B cell (primary cell): ENCODE measurements around the gene SRSF10. TPM values are rescaled to one million over a fixed set of nuclear protein-coding genes. Genes with fewer than 3 reads are reported as not detected.

Experiments
- ATAC-seq: fragments of 200-7000 bp; cut with Tn5 transposase; one replicate; pipeline ENCODE4 v1.10.0; 2021; ENCODE audit warnings: low read depth, mild to moderate bottlenecking, moderate number of reproducible peaks, moderate library complexity
- CTCF ChIA-PET: fragments of 350-600 bp; sonication (Branson Sonifier 250); formaldehyde crosslinking; loops from one replicate; lab custom pipeline; 2021; ENCODE audit warnings: antibody characterized with exemption, inconsistent platforms; lab: Charles Lee
- POLR2A ChIA-PET: fragments of 350-600 bp; sonication (Branson Sonifier 250); formaldehyde crosslinking; loops from one replicate; lab custom pipeline; 2021; ENCODE audit warnings: antibody characterized with exemption; lab: Charles Lee
- DNase-seq: peaks from one replicate; pipeline ENCODE4 v3.0.0; 2013
- H2AFZ ChIP-seq: 2 replicates; pipeline ENCODE4 v1.6.1; 2012; ENCODE audit warnings: mild to moderate bottlenecking, low read depth, low read length; ENCODE audit not compliant: insufficient read depth, poor library complexity, severe bottlenecking
- H3K27ac ChIP-seq, 2 donors: 1 replicate in 1 of 2; 2 replicates in 1 of 2; pipeline ENCODE4 v1.5.1; 2012 to 2013; ENCODE audit warnings: low read length in 2 of 2, mild to moderate bottlenecking in 2 of 2, moderate library complexity in 1 of 2
- H3K27me3 ChIP-seq, 4 experiments: fragments of 200-600 bp in 1 of 4; sonication (generic) in 1 of 4; replicated peaks in 1 of 4; 1 replicate in 2 of 4; 2 replicates in 2 of 4; pipeline versions ENCODE4 v1.6.1 to v1.7.0; 2013 to 2016; ENCODE audit warnings: low read length in 3 of 4, mild to moderate bottlenecking in 2 of 4, mixed read lengths in 1 of 4, moderate library complexity in 1 of 4; ENCODE audit not compliant: insufficient read depth in 4 of 4, control insufficient read depth in 3 of 4; ENCODE audit errors: control extremely low read depth in 1 of 4
- H3K36me3 ChIP-seq, 2 experiments: replicated peaks in 1 of 2; 1 replicate in 1 of 2; 2 replicates in 1 of 2; pipeline versions ENCODE4 v1.6.1 to v1.7.1; 2013; ENCODE audit warnings: low read length in 1 of 2; ENCODE audit not compliant: insufficient read depth in 2 of 2, control insufficient read depth in 1 of 2; ENCODE audit errors: control extremely low read depth in 1 of 2, extremely low read depth in 1 of 2
- H3K4me1 ChIP-seq, 2 donors: fragments of 200-600 bp in 1 of 2; sonication (generic) in 1 of 2; 1 replicate in 1 of 2; 2 replicates in 1 of 2; pipeline versions ENCODE4 v1.5.1 to v1.6.1; 2013 to 2017; ENCODE audit warnings: low read length in 2 of 2; ENCODE audit not compliant: control insufficient read depth in 2 of 2, insufficient read depth in 2 of 2
- H3K4me2 ChIP-seq: replicated peaks from 2 replicates; pipeline ENCODE3; 2012; ENCODE audit warnings: mild to moderate bottlenecking, low read depth, low read length; ENCODE audit not compliant: poor library complexity, severe bottlenecking
- H3K4me3 ChIP-seq, 5 experiments: fragments of 200-600 bp in 1 of 5; sonication (generic) in 1 of 5; 1 replicate in 3 of 5; 2 replicates in 2 of 5; pipeline versions ENCODE4 v1.5.1 to v1.7.0; 2011 to 2016; ENCODE audit warnings: low read length in 4 of 5, mild to moderate bottlenecking in 4 of 5, low read depth in 2 of 5, control low read depth in 1 of 5, moderate library complexity in 1 of 5; ENCODE audit not compliant: insufficient read depth in 1 of 5; ENCODE audit errors: control extremely low read depth in 1 of 5, extremely low read depth in 1 of 5
- H3K79me2 ChIP-seq: fragments of 200-600 bp; sonication (generic); one replicate; pipeline ENCODE4 v1.6.0; 2016; ENCODE audit warnings: low read length; ENCODE audit not compliant: control insufficient read depth, insufficient read depth
- H3K9ac ChIP-seq: fragments of 200-600 bp; sonication (generic); 2 replicates; pipeline ENCODE4 v1.6.1; 2017; ENCODE audit warnings: mild to moderate bottlenecking, low read length, moderate library complexity
- H3K9me3 ChIP-seq, 3 donors: one replicate each; pipeline versions ENCODE4 v1.6.1 to v1.7.1; 2013; ENCODE audit warnings: low read length in 2 of 3; ENCODE audit not compliant: control insufficient read depth in 2 of 3, insufficient read depth in 1 of 3; ENCODE audit errors: control extremely low read depth in 1 of 3
- H4K20me1 ChIP-seq: 2 replicates; pipeline ENCODE4 v1.6.0; 2012; ENCODE audit warnings: mild to moderate bottlenecking, low read length; ENCODE audit not compliant: insufficient read depth, control insufficient read depth, poor library complexity, severe bottlenecking
- H3K27ac Mint-ChIP-seq: one replicate; pipeline ENCODE4 v1.8.0; 2021; ENCODE audit warnings: mixed read lengths
- H3K27me3 Mint-ChIP-seq: one replicate; pipeline ENCODE4 v1.8.0; 2021; ENCODE audit warnings: mixed read lengths
- H3K4me1 Mint-ChIP-seq: one replicate; pipeline ENCODE4 v1.8.0; 2021; ENCODE audit warnings: mixed read lengths
- H3K4me3 Mint-ChIP-seq: one replicate; pipeline ENCODE4 v1.8.0; 2021; ENCODE audit warnings: mixed read lengths
- H3K9me3 Mint-ChIP-seq: one replicate; pipeline ENCODE4 v1.8.0; 2022; ENCODE audit warnings: mixed read lengths; ENCODE audit not compliant: insufficient read depth
- CTCF ChIP-seq: fragments of 200-600 bp; IDR thresholded peaks from one replicate; pipeline ENCODE4 v1.8.0; 2022; ENCODE audit warnings: antibody characterized with exemption, mild to moderate bottlenecking
- EZH2 ChIP-seq: IDR thresholded peaks from 2 replicates; pipeline ENCODE4 v1.6.1; 2012; ENCODE audit warnings: borderline replicate concordance, low read depth, mild to moderate bottlenecking, moderate library complexity, low read length; ENCODE audit not compliant: insufficient read depth, poor library complexity, severe bottlenecking
- WGBS: methylation state at CpG from one replicate; pipeline ENCODE4 v1.1.5; 2013; ENCODE audit warnings: missing lambda C conversion rate; ENCODE audit not compliant: insufficient coverage; 5-methylcytosine and 5-hydroxymethylcytosine counted together
- intact Hi-C: fragments of 100-400 bp; cut with micrococcal nuclease; formaldehyde crosslinking; loops from one replicate; pipeline ENCODE4 v1.10.0; 2022
- polyA plus RNA-seq: library from polyadenylated mRNA; depleted of rRNA; stranded (reverse); fragments of >200 nt; gene quantifications from 2 replicates; pipeline ENCODE4 v1.2.3, GENCODE V29; 2012
- total RNA-seq, 2 donors: library from RNA; stranded (reverse); fragments of 120-200 nt in 1 of 2; gene quantifications; 1 replicate in 1 of 2; 2 replicates in 1 of 2; pipeline versions ENCODE4 v1.2.3 to v1.2.4, GENCODE V29; 2013 to 2022

The SRSF10 gene
- total and polyA plus RNA-seq, 2 donors (not counting 1 experiment from before 2014, with no cell fraction given) = 98.6 to 213 TPM

DNA sequence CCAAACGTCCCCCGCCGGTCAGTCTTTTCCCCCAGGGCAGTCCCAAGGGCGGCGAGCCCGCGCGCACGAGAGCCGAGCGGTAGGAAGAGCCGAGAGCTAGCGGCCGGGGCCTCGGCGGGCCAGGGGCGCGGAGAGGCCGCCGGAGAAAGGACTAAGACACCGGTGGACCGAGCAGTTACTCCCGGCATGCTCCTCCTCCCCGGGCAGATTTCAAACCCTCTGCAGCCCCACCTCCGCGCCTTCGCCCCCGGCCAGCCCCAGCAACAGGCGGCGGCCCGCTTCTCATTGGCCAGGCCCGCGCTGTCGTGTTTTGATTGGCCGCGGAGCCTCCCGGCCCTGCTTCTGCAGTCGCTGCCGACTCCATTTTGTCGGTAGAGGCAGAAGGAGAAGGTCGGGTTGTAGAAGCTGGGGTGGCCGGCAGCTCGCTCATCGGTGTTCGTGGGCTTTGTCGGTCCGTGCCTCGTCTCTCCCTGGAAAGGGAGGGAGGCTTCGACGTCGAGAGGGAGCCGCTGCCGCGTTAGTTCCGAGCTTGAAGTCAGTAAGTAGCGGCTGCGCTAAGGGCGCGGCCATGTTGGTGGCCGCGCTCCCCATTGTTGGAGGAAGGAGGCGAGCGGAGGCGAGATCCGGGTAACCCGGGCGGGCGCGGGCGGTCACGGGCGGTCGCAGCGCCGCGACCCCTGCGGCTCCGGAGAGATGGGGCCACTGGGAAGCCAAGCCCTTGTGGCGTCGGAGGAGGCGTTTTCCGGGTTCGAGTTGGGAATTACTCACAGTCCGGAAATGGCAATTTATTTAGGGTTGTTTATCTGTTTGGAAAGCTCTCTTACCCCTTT lies 20.5 kb downstream of the SRSF10 start, which contains the start of gene PNRC2:
Gene PNRC2 (plus strand): TSS at position 368 of the 830 bp plus-strand sequence. CDS start 1,630 bp downstream, outside the sequence.
- under 1% methylated on average over 82 of the region's 84 CpGs for WGBS
- Histone ChIP-seq H3K9ac (peak within 1 kb of the TSS; percentile 92), H3K79me2 (peaks cover 29% of the 10 kb centered on the region), H3K36me3 (peaks cover 6 to 30% of the 10 kb centered on the region in 2 experiments), H3K27ac (peak within 1 kb of the TSS; percentile 93 to 98), H3K9me3 (no peaks in the 10 kb centered on the region), H4K20me1 (peaks cover 8% of the 10 kb centered on the region), H3K4me3 (peak within 1 kb of the TSS; percentile 88 to 99 (median 97)), H3K27me3 (no peaks in the 10 kb centered on the region), H3K4me2 (peak within 1 kb of the TSS; percentile 90), H3K4me1 (peaks cover 53 to 56% of the 10 kb centered on the region in 2 donors), H2AFZ (peak within 1 kb of the TSS; percentile 75)
- CTCF ChIA-PET = interaction anchor here (0.6 to 3.2 kb wide), 12 partner anchors 10 to 188 kb away, joined by 3 to 19 read pairs (median 6); partner anchors contain the start of gene SRSF10
- ATAC-seq = peak; percentile 79
- TF ChIP-seq CTCF (no peak), EZH2 (no peak)
- Mint-ChIP-seq H3K4me3 (peak within 1 kb of the TSS; percentile 100), H3K4me1 (peaks cover 72% of the 10 kb centered on the region), H3K9me3 (no peaks in the 10 kb centered on the region), H3K27me3 (no peaks in the 10 kb centered on the region), H3K27ac (peak within 1 kb of the TSS; percentile 100)
- POLR2A ChIA-PET = interaction anchor here (0.6 to 4.6 kb wide), 16 partner anchors 14 to 427 kb away, joined by 3 to 36 read pairs (median 4); partner anchors contain the start of genes CNR2 and SRSF10
- intact Hi-C loops = loop anchor here (1.0 to 2.0 kb wide), 6 partner anchors 21 to 543 kb away; partner anchors contain the start of genes CNR2, FUCA1, GALE and RCAN3
- DNase-seq = peak; percentile 96
